K562 (cell line): ENCODE results near the gene IRF1. TPM values are rescaled to one million over a fixed set of nuclear protein-coding genes. Genes with fewer than 3 reads are reported as not detected.

Source experiments
- ATAC-seq: fragments of 200-7000 bp; cut with Tn5 transposase; 3 replicates; pipeline ENCODE4 v1.9.1; 2020; ENCODE audit warnings: moderate library complexity
- BruUV-seq: library from RNA; stranded (reverse); fragments of 400-500 nt; replicated peaks from 2 replicates; lab custom pipeline; 2021; lab: Mats Ljungman, UMichigan
- CTCF ChIA-PET: fragments of 300-600 bp; formaldehyde crosslinking; extraction: SDS; loops from one replicate; lab custom pipeline; 2021; ENCODE audit warnings: low intra/inter-chr PET ratio; lab: Yijun Ruan, JAX
- POLR2A ChIA-PET: fragments of 300-600, 350-650 bp; sonication (Branson Sonifier 250); formaldehyde crosslinking; extraction: SDS; loops from one replicate; lab custom pipeline; 2021; ENCODE audit warnings: antibody characterized with exemption, inconsistent platforms; lab: Yijun Ruan, JAX
- DNase-seq, 4 experiments: peaks; one replicate each; pipeline versions ENCODE4 v3.0.0 to v3.0.0-alpha.2; 2011 to 2018; ENCODE audit warnings: low spot score in 3 of 4, mixed read lengths in 3 of 4; ENCODE audit errors: extremely low read depth in 1 of 4
- FAIRE-seq: peaks from 2 replicates; lab custom pipeline; 2011; peaks lifted over from hg19 to GRCh38; lab: Jason Lieb, UNC
- H2AFZ ChIP-seq: 2 replicates; pipeline ENCODE4 v1.6.0; 2011; ENCODE audit warnings: low read depth, low read length, control low read depth, inconsistent platforms
- H3K27ac ChIP-seq: fragments of 200-600 bp; 3 replicates; pipeline ENCODE4 v1.8.0; 2011; ENCODE audit warnings: low read depth, mild to moderate bottlenecking, control low read depth, inconsistent platforms, low read length, moderate library complexity, mixed read lengths; ENCODE audit errors: extremely low read depth
- H3K27me3 ChIP-seq, 2 experiments: fragments of 300-600 bp in 1 of 2; 2 replicates in 1 of 2; 3 replicates in 1 of 2; pipeline versions ENCODE4 v1.6.0 to v1.8.0; 2011; ENCODE audit warnings: inconsistent platforms in 2 of 2, low read length in 2 of 2, mild to moderate bottlenecking in 1 of 2, mixed read lengths in 1 of 2, moderate library complexity in 1 of 2; ENCODE audit not compliant: control insufficient read depth in 2 of 2, insufficient read depth in 2 of 2
- H3K36me3 ChIP-seq: fragments of 300-600 bp; 3 replicates; pipeline ENCODE4 v1.8.0; 2011; ENCODE audit warnings: mild to moderate bottlenecking, low read length, inconsistent platforms; ENCODE audit not compliant: control insufficient read depth, insufficient read depth
- H3K4me1 ChIP-seq, 2 experiments: fragments of 200-600 bp in 1 of 2; replicated peaks in 1 of 2; 2 replicates in 1 of 2; 3 replicates in 1 of 2; pipeline versions ENCODE4 v1.5.1 to v1.8.0; 2011; ENCODE audit warnings: inconsistent platforms in 2 of 2, low read length in 2 of 2, mild to moderate bottlenecking in 1 of 2, mixed read lengths in 1 of 2, moderate library complexity in 1 of 2; ENCODE audit not compliant: control insufficient read depth in 2 of 2, insufficient read depth in 2 of 2
- H3K4me2 ChIP-seq: 2 replicates; pipeline ENCODE4 v1.6.1; 2011; ENCODE audit warnings: low read length, control low read depth, inconsistent platforms, mixed read lengths; ENCODE audit not compliant: insufficient read depth
- H3K4me3 ChIP-seq: fragments of 200-600 bp; sonication (generic), shearing (Covaris generic); 2 replicates; pipeline ENCODE4 v1.5.1; 2016; ENCODE audit warnings: control low read depth, inconsistent platforms
- H3K79me2 ChIP-seq: fragments of 200-600 bp; 3 replicates; pipeline ENCODE4 v1.8.0; 2011; ENCODE audit warnings: low read length, inconsistent platforms; ENCODE audit not compliant: control insufficient read depth, insufficient read depth
- H3K9ac ChIP-seq, 2 experiments: 2 replicates each; pipeline versions ENCODE4 v1.6.0 to v1.6.1; 2011; ENCODE audit warnings: low read depth in 2 of 2, low read length in 2 of 2, control low read depth in 1 of 2, inconsistent platforms in 1 of 2, mild to moderate bottlenecking in 1 of 2, mixed read lengths in 1 of 2; ENCODE audit not compliant: insufficient read depth in 1 of 2
- H3K9me1 ChIP-seq: one replicate; pipeline ENCODE4 v1.6.0; 2011; ENCODE audit warnings: inconsistent platforms, mild to moderate bottlenecking, low read length, moderate library complexity; ENCODE audit not compliant: control insufficient read depth, insufficient read depth
- H3K9me3 ChIP-seq: replicated peaks from 2 replicates; pipeline ENCODE4 v1.5.1; 2011; ENCODE audit warnings: low read depth, low read length, inconsistent platforms; ENCODE audit not compliant: control insufficient read depth, insufficient read depth
- H4K20me1 ChIP-seq: replicated peaks from 2 replicates; pipeline ENCODE4 v1.6.1; 2011; ENCODE audit warnings: low read length, inconsistent platforms, mixed read lengths; ENCODE audit not compliant: control insufficient read depth, insufficient read depth
- FOXK2 ChIP-seq, 2 experiments: fragments of 450-650 bp; IDR thresholded peaks in 1 of 2; conservative IDR thresholded peaks in 1 of 2; 2 replicates each; pipeline ENCODE4 v1.6.1; 2016; ENCODE audit warnings: low read depth in 2 of 2, mild to moderate bottlenecking in 1 of 2
- JUND ChIP-seq, 2 experiments: IDR thresholded peaks; 2 replicates in 1 of 2; 3 replicates in 1 of 2; pipeline ENCODE4 v1.6.1; 2011; ENCODE audit warnings: borderline replicate concordance in 2 of 2, low read depth in 2 of 2, low read length in 2 of 2, improper control_type of control experiment in 1 of 2, missing biosample characterization in 1 of 2, missing genetic modification characterization in 1 of 2, missing genetic modification reagents in 1 of 2
- MGA ChIP-seq: fragments of 450-650 bp; IDR thresholded peaks from 2 replicates; pipeline ENCODE4 v1.6.1; 2016; ENCODE audit warnings: mild to moderate bottlenecking, moderate library complexity
- WGBS: fragments of 100-300 bp; shearing (Covaris generic); methylation state at CpG from one replicate; pipeline ENCODE4 v1.1.6; 2016; ENCODE audit warnings: low coverage, mixed read lengths; ENCODE audit not compliant: insufficient coverage; ENCODE audit errors: missing lambda C conversion rate; 5-methylcytosine and 5-hydroxymethylcytosine counted together
- in situ Hi-C: fragments of 300-500 bp; cut with MboI; formaldehyde crosslinking; loops from 4 replicates; pipeline ENCODE4 v1.15.0; 2018; ENCODE audit warnings: inconsistent platforms, mixed read lengths
- intact Hi-C: fragments of 100-400 bp; cut with micrococcal nuclease; formaldehyde crosslinking; loops from 2 replicates; pipeline ENCODE4 v1.14.2; 2022
- polyA plus RNA-seq, 8 experiments: library from polyadenylated mRNA; depleted of rRNA in 4 of 8; stranded (reverse) in 5 of 8; unstranded in 3 of 8; fragments of >200 nt; fragmentation: Nextera tagmentation in 2 of 8; fragmentation: Illumina TruSeq in 1 of 8; extraction: Ambion mirVana in 2 of 8; extraction: Trizol in 1 of 8; gene quantifications; 2 replicates each; pipeline versions ENCODE4 v1.2.1 to v1.2.3, GENCODE V29; 2011 to 2014; ENCODE audit warnings: inconsistent platforms in 1 of 8, missing spikeins in 1 of 8
- total RNA-seq, 7 experiments: library from RNA; depleted of rRNA in 6 of 7; stranded (reverse); fragments of >200 nt in 6 of 7; fragmentation: Illumina TruSeq in 2 of 7; extraction: Trizol in 2 of 7; gene quantifications; 2 replicates each; pipeline versions ENCODE4 v1.2.1 to v1.2.3, GENCODE V29; 2011 to 2021; ENCODE audit warnings: low replicate concordance in 1 of 7
- TF ChIP-seq, protein P1 (sequence below), 2 experiments: IDR thresholded peaks; 2 replicates each; pipeline ENCODE4 v1.6.1; 2011; ENCODE audit warnings: borderline replicate concordance in 1 of 2, control low read depth in 1 of 2, low read depth in 1 of 2, low read length in 1 of 2, mild to moderate bottlenecking in 1 of 2, mixed read lengths in 1 of 2, moderate library complexity in 1 of 2; ENCODE audit not compliant: insufficient read depth in 1 of 2, insufficient read length in 1 of 2, poor library complexity in 1 of 2, severe bottlenecking in 1 of 2; ENCODE audit errors: extremely low read depth in 1 of 2

Gene IRF1
- total and polyA plus RNA-seq, 9 of the 15 experiments (the other 6 are each of a cell fraction or from before 2014, with no cell fraction given) = 1.1 to 12.3 (median 5.9) TPM

- Histone ChIP-seq H3K27me3 (no peaks in the 10 kb centered on the region), H3K27ac (no peak overlapping the region), H2AFZ (peak overlapping the region; percentile 47; the same call in 1 of the 2 replicates), H3K79me2 (no peaks in the 10 kb centered on the region), H3K9me3 (no peaks in the 10 kb centered on the region), H3K9ac (no peak overlapping the region), H3K9me1 (no peaks in the 10 kb centered on the region), H4K20me1 (no peaks in the 10 kb centered on the region), H3K4me1 (no peaks in the 10 kb centered on the region; a peak in 2 of 5 replicates), H3K4me2 (no peak overlapping the region), H3K4me3 (no peak overlapping the region), H3K36me3 (no peaks in the 10 kb centered on the region)
- intact Hi-C loops (no loop called here), in situ Hi-C loops (no loop called here)
- BruUV-seq = no TSS peak
- POLR2A ChIA-PET = interaction anchor here (0.6 to 0.7 kb wide), 2 partner anchors 124 to 253 kb away, joined by 3 to 4 read pairs; no protein-coding TSS in a partner anchor
- peak; percentile 60 for ATAC-seq
- peak; percentile 29 for FAIRE-seq
- CTCF ChIA-PET = no interaction called here
- DNase-seq = peak; percentile 28 to 45 (median 33)
- 17% methylated on average over 4 of the region's 4 CpGs for WGBS
- TF ChIP-seq FOXK2 (conservative IDR thresholded peaks at IDR 0.05 in 1 of 2, IDR thresholded peaks at IDR 0.05 in 1 of 2; ENCODE audit: low read depth in 2 of 2) (peak; percentile 63 to 64; a peak in 2 of 4 replicates), JUND (IDR thresholded peaks at IDR 0.05; ENCODE audit: borderline replicate concordance, low read depth, low read length) (peak; percentile 43; the same call in 1 of the 2 replicates), JUND (tag; IDR thresholded peaks at IDR 0.05; ENCODE audit: borderline replicate concordance, low read depth, low read length) (peak; percentile 44; the same call in 1 of the 3 replicates), MGA (peak; percentile 71)
- TF ChIP-seq, protein P1, sequence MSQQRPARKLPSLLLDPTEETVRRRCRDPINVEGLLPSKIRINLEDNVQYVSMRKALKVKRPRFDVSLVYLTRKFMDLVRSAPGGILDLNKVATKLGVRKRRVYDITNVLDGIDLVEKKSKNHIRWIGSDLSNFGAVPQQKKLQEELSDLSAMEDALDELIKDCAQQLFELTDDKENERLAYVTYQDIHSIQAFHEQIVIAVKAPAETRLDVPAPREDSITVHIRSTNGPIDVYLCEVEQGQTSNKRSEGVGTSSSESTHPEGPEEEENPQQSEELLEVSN (IDR thresholded peaks at IDR 0.05; ENCODE audit: borderline replicate concordance in 1 of 2, extremely low read depth in 1 of 2, insufficient read depth in 1 of 2, insufficient read length in 1 of 2, low read depth in 1 of 2, low read length in 1 of 2, poor library complexity in 1 of 2, severe bottlenecking in 1 of 2) = peak in 1 of 2 experiments; percentile 18
Measured at GRCh38 chr5:132539716-132540115, 49.1 kb upstream of the IRF1 start.
